HEK293 (cell line): ENCODE data around the gene SEMA4F.
A peak's percentile ranks its signal among the peaks of the same experiment; 100 is the strongest.

ENCODE experiments used
- ATF2 ChIP-seq: fragments of 450-650 bp; formaldehyde crosslinking; IDR thresholded peaks from 2 replicates; pipeline ENCODE4 v1.5.1; 2016; ENCODE audit warnings: missing biosample characterization, missing genetic modification characterization, low read depth
- BCL11A ChIP-seq: fragments of 450-650 bp; formaldehyde crosslinking; IDR thresholded peaks from 2 replicates; pipeline ENCODE4 v1.5.1; 2016; ENCODE audit warnings: low read depth, missing biosample characterization, missing genetic modification characterization
- GLIS2 ChIP-seq: fragments of 450-650 bp; formaldehyde crosslinking; IDR thresholded peaks from 2 replicates; pipeline ENCODE4 v1.5.1; 2016; ENCODE audit warnings: missing biosample characterization, missing genetic modification characterization
- HOXA7 ChIP-seq: sonication (generic); formaldehyde crosslinking; IDR thresholded peaks from 2 replicates; pipeline ENCODE4 v1.8.1; 2022; ENCODE audit warnings: missing genetic modification reagents, borderline replicate concordance
- KLF10 ChIP-seq: fragments of 450-650 bp; IDR thresholded peaks from 2 replicates; pipeline ENCODE4 v1.5.1; 2018; ENCODE audit warnings: missing biosample characterization, mild to moderate bottlenecking, missing genetic modification characterization
- KLF17 ChIP-seq: fragments of 450-650 bp; formaldehyde crosslinking; IDR thresholded peaks from 2 replicates; pipeline ENCODE4 v1.5.1; 2016; ENCODE audit warnings: missing biosample characterization, missing genetic modification characterization
- PRDM1 ChIP-seq: fragments of 450-650 bp; formaldehyde crosslinking; IDR thresholded peaks from 2 replicates; pipeline ENCODE4; 2016; ENCODE audit warnings: missing biosample characterization, missing genetic modification characterization
- PRDM10 ChIP-seq: fragments of 450-650 bp; formaldehyde crosslinking; IDR thresholded peaks from 2 replicates; pipeline ENCODE4 v1.5.1; 2016; ENCODE audit warnings: missing biosample characterization, missing genetic modification characterization
- TRIM28 ChIP-seq: IDR thresholded peaks from 2 replicates; pipeline ENCODE4 v1.6.1; 2011; ENCODE audit warnings: low read length, control low read depth, borderline replicate concordance
- ZBTB17 ChIP-seq: fragments of 450-650 bp; formaldehyde crosslinking; IDR thresholded peaks from 2 replicates; pipeline ENCODE4 v1.5.1; 2016; ENCODE audit warnings: missing biosample characterization, missing genetic modification characterization
- ZBTB7A ChIP-seq: fragments of 450-650 bp; formaldehyde crosslinking; IDR thresholded peaks from 2 replicates; pipeline ENCODE4 v1.5.1; 2016; ENCODE audit warnings: low read depth, missing biosample characterization, missing genetic modification characterization
- ZFP41 ChIP-seq: fragments of 450-650 bp; formaldehyde crosslinking; IDR thresholded peaks from 2 replicates; pipeline ENCODE4 v1.5.1; 2016; ENCODE audit warnings: missing biosample characterization, missing genetic modification characterization, borderline replicate concordance
- ZNF10 ChIP-seq: fragments of 450-650 bp; formaldehyde crosslinking; IDR thresholded peaks from 2 replicates; pipeline ENCODE4 v1.5.1; 2017; ENCODE audit warnings: missing biosample characterization, missing genetic modification characterization
- ZNF133 ChIP-seq: fragments of 450-650 bp; formaldehyde crosslinking; IDR thresholded peaks from 2 replicates; pipeline ENCODE4 v1.5.1; 2016; ENCODE audit warnings: missing biosample characterization, missing genetic modification characterization
- ZNF138 ChIP-seq: fragments of 450-650 bp; formaldehyde crosslinking; IDR thresholded peaks from 2 replicates; pipeline ENCODE4 v1.5.1; 2016; ENCODE audit warnings: missing biosample characterization, missing genetic modification characterization, borderline replicate concordance
- ZNF155 ChIP-seq: fragments of 450-650 bp; formaldehyde crosslinking; IDR thresholded peaks from 2 replicates; pipeline ENCODE4 v1.5.1; 2016; ENCODE audit warnings: missing biosample characterization, missing genetic modification characterization
- ZNF157 ChIP-seq: fragments of 450-650 bp; formaldehyde crosslinking; IDR thresholded peaks from 2 replicates; pipeline ENCODE4 v1.5.1; 2016; ENCODE audit warnings: missing biosample characterization, missing genetic modification characterization
- ZNF18 ChIP-seq: fragments of 450-650 bp; formaldehyde crosslinking; IDR thresholded peaks from 2 replicates; pipeline ENCODE4 v1.5.1; 2016; ENCODE audit warnings: missing biosample characterization, missing genetic modification characterization
- ZNF184 ChIP-seq: fragments of 450-650 bp; IDR thresholded peaks from 2 replicates; pipeline ENCODE4 v1.5.1; 2018; ENCODE audit warnings: missing biosample characterization, mild to moderate bottlenecking, missing genetic modification characterization
- ZNF2 ChIP-seq: fragments of 450-650 bp; formaldehyde crosslinking; IDR thresholded peaks from 2 replicates; pipeline ENCODE4 v1.5.1; 2016; ENCODE audit warnings: missing biosample characterization, missing genetic modification characterization
- ZNF292 ChIP-seq: fragments of 450-650 bp; formaldehyde crosslinking; IDR thresholded peaks from 2 replicates; pipeline ENCODE4 v1.5.1; 2016; ENCODE audit warnings: low read depth, missing biosample characterization, missing genetic modification characterization, borderline replicate concordance
- ZNF302 ChIP-seq: fragments of 450-650 bp; formaldehyde crosslinking; IDR thresholded peaks from 2 replicates; pipeline ENCODE4 v1.5.1; 2016; ENCODE audit warnings: missing biosample characterization, missing genetic modification characterization, low read depth
- ZNF350 ChIP-seq: fragments of 450-650 bp; formaldehyde crosslinking; IDR thresholded peaks from 2 replicates; pipeline ENCODE4 v1.5.0; 2017; ENCODE audit warnings: missing biosample characterization, mild to moderate bottlenecking, missing genetic modification characterization
- ZNF366 ChIP-seq: fragments of 450-650 bp; formaldehyde crosslinking; conservative IDR thresholded peaks from 2 replicates; pipeline ENCODE4 v1.5.1; 2016; ENCODE audit warnings: missing biosample characterization, missing genetic modification characterization
- ZNF473 ChIP-seq: fragments of 450-650 bp; formaldehyde crosslinking; IDR thresholded peaks from 2 replicates; pipeline ENCODE4 v1.5.1; 2017; ENCODE audit warnings: missing biosample characterization, missing genetic modification characterization
- ZNF513 ChIP-seq: fragments of 450-650 bp; IDR thresholded peaks from 2 replicates; pipeline ENCODE4 v1.5.1; 2018; ENCODE audit warnings: missing biosample characterization, missing genetic modification characterization
- ZNF624 ChIP-seq: fragments of 450-650 bp; formaldehyde crosslinking; IDR thresholded peaks from 2 replicates; pipeline ENCODE4 v1.5.1; 2017; ENCODE audit warnings: missing biosample characterization, missing genetic modification characterization
- ZNF704 ChIP-seq: fragments of 450-650 bp; formaldehyde crosslinking; IDR thresholded peaks from 2 replicates; pipeline ENCODE4 v1.5.1; 2016; ENCODE audit warnings: missing biosample characterization, missing genetic modification characterization
- ZNF747 ChIP-seq: fragments of 450-650 bp; formaldehyde crosslinking; IDR thresholded peaks from 2 replicates; pipeline ENCODE4 v1.5.1; 2016; ENCODE audit warnings: missing biosample characterization, missing genetic modification characterization

SEMA4F gene

GRCh38 chr2:74715081-74715791 lies 61.2 kb downstream of the SEMA4F start (continued):
- TF ChIP-seq ZNF2 (tag by site-specific recombination), result peak; percentile 57; the same call in 1 of the 2 replicates
- no peak for TF ChIP-seq ZFP41 (tag by site-specific recombination)
- TF ChIP-seq ZBTB17 (tag by site-specific recombination), result peak; percentile 97
- no peak for TF ChIP-seq ZNF302 (tag by site-specific recombination)
- no peak for TF ChIP-seq ZNF133 (tag by site-specific recombination)
- TF ChIP-seq ZNF184, result no peak
- TF ChIP-seq ZNF513 (tag by site-specific recombination), result no peak
- TF ChIP-seq ZBTB7A (tag by site-specific recombination), result no peak
- TF ChIP-seq TRIM28, result peak; percentile 55; the same call in 1 of the 2 replicates
- 0 out of 2 replicates have a peak, but pooled peaks have one; percentile 30 for TF ChIP-seq ZNF10 (tag by site-specific recombination)
- TF ChIP-seq ZNF747 (tag by site-specific recombination), result no peak
- TF ChIP-seq ZNF366, result peak; percentile 50
- peak; percentile 84 for TF ChIP-seq PRDM10
- TF ChIP-seq ZNF18 (tag by site-specific recombination), result 0 out of 2 replicates have a peak, but pooled peaks have one; percentile 40
- no peak for TF ChIP-seq ZNF350 (tag by site-specific recombination)
- no peak for TF ChIP-seq HOXA7 (CRISPR knock-in tag)
- no peak for TF ChIP-seq ATF2
- no peak for TF ChIP-seq KLF10
- TF ChIP-seq ZNF704 (tag by site-specific recombination), result no peak
- peak; percentile 73 for TF ChIP-seq GLIS2
- no peak for TF ChIP-seq ZNF624
- no peak for TF ChIP-seq KLF17 (tag by site-specific recombination)
- TF ChIP-seq PRDM1 (tag by site-specific recombination), result no peak
- TF ChIP-seq ZNF155 (tag by site-specific recombination), result no peak
- TF ChIP-seq ZNF292, result no peak
- TF ChIP-seq ZNF157 (tag by site-specific recombination), result no peak
- no peak for TF ChIP-seq ZNF473 (tag by site-specific recombination)
- TF ChIP-seq BCL11A (tag by site-specific recombination), result no peak
- TF ChIP-seq ZNF138 (tag by site-specific recombination), result no peak
